ENCODE results near the gene PABPC1L.

The PABPC1L gene

DNA sequence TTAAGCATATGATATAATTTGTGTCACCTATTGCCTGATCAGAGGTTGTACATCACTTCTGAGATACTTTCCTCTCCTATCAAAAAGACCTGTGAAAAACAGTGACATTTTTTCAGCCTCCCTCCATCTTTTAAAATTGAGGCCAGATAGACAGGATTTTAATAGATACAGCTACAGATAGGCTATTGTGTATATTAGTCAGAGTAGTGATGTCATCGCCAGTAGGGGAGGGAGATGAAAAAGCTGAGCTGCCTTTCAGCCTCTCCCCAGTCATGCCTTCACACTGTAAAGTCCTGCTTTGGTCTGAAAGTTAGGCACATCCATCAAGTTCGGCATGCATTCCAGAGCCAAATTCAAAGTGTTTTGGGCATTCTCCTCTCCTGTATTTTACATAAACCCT is 7.9 kb upstream of the PABPC1L start:
- no peak for DNase-seq

DNA sequence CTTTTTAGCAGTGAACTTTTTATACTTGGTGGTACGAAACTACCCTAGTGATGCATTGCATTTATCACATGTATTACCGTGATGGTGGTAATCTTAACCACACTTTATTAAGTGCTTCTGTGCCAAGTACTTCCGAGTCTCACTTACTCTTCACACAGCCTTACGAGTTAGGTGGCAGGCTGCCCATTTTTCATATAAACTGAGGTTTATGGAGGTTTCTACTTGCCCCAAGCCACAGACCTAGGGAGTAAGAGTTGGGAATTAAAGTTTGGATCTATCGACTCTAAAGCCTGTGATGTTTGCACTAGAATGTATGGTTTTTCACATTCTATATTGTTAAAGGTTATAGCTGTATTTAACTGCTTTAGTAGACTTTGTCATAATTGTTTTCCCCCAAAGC is 5.5 kb upstream of the PABPC1L start:
- no peak for DNase-seq

DNA sequence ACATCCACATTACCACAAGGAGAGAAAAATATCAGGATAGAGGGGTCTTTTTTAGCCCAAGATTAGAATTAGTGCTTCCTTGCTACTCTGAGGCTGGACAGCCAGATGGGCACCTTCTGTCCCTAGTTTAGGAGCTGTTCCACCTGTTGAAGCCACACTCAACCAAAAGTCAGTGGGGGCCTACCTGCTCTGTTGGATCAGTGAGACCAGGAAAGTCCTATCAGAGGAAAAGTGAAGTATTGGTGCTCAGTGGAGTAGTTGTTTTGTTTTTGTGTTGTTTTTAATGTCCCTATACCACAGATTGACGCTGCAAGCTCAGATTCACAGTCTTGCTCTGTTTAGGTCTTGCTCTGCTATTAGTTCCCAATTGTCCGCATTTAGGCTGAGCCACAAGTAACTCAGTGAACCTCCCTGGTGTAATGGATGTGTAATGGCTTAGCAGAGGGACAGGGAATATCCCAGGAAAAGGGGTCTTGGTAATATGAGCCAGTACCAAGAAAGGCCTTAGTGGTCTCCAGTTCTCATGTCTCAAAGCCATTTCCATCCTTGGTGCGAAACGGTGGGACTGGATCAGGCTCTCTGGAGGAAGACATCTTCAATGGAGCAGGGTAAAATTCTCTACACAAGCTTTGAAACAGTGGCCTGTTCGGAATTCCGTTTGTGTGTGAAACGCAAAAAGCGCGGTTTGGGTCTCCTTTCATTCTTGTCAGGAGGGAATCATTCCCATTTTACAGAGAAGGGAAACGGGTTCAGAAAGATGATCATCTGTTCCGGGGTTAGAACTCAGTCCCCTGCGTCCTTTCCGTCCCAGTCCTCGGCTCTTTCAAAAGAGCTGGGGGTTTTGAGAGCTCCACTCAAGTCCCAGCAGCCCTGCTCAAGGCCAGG is 631 bp upstream of the PABPC1L start:
- no peak for DNase-seq

DNA sequence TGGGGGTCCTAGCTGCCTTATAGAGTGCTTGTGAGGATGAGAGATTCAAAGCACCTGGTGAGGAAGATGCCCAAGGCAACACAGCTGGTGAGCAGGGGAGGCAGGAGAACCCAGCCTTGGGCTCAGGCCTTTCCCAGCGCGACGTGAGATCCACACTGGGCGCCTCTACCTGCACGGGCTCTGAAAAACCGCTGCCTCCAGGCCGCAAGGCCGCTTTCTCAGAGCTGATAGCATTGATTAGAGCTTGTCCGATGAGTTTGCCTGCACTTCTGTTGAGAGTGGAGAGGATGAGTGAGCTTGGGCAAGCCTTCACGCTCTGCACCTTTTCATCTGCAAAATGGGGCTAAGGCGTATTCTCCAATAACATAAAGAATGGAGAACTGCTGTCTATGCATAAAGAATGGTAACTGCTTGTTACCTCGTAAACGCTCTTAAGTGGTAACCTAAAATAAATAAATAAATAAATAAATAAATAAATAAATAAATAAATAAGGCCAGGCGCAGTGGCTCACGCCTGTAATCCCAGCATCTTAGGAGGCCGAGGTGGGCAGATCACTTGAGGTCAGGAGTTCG is 916 bp downstream of the PABPC1L start:
- no peak for DNase-seq

DNA sequence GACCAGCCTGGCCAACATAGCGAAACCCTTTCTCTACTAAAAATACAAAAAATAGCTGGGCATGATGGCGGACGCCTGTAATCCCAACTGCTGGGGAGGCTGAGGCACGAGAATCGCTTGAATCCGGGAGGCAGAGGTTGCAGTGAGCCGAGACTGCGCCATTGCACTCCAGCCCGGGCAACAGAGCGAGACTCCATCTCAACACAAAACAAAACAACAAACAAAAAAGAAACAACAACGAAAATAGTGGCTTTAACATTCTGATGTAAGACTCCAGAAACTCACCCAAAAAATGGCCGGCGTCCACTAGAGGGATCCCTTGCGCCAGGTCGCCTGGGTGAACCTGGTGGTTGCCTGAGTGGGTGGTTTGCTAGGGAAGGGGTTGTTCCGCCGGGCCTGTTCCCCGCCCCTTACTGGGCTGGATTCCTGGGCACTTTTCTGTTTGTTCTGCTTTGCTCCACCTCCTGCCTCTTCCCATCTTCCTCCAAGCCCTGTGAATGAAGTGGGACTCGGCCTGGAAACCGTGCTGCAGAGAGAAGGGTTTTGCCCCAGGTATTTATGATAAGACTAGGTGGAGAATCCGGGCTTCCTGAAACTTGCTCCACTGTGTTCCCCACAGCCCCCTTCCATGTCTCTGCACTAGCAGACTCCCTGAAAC is 1.5 kb downstream of the PABPC1L start:
- peak; percentile 50 for DNase-seq

DNA sequence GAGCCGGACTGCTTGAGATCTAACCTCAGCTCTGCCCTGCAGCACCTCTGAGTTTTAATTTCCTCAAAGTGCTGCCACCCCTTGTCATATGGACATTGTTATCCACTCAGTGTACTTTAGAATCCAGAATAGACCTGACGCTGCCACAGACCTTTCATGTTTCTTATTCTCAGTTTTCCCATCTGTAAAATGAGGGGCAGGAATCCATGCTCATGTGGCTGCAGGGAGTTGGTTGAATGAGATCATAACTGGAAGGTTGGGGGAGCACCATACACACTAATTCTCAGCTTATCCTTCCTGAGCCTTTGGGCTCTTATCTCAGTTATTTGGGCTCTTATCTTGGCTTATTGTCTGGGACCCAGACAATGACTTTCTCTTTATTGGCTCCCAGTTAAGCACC is 2.3 kb downstream of the PABPC1L start:
- no peak for DNase-seq

DNA sequence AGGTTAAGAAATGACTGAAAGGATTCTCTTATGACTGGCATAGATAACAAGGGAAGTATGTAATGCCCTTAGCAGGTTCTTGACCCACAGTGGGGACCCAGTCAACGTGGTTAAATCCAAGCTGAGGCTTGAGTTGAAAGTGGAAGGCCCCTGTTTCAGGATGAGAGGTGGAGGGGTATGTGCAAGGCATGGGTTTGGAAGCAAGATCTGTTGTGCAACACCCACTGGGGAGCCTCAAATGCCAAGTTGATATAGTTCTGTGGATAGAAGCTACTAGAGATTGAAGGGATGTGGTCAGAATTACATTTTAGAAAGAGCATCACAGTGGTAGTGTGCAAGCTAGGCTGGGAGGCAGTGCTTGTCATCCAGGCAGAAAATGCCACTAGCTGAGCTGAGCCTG is 5.1 kb downstream of the PABPC1L start:
- no peak for DNase-seq

DNA sequence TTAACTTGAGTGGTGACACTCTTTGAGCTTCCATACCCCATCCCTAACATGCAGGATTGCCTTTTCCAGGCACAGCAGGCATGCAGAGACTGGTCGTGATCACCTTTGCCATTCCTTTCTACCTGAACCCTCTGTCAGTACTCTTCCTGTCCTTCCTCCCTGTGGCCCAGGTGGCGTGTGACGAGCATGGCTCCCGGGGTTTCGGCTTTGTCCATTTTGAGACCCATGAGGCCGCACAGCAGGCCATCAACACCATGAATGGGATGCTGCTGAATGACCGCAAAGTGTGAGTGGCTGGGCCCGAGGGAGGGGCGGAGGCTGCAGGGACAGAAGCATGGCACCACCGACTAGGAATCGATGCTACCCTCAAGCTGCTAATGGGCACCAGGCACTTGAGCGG is 6.7 kb downstream of the PABPC1L start:
- no peak for DNase-seq

DNA sequence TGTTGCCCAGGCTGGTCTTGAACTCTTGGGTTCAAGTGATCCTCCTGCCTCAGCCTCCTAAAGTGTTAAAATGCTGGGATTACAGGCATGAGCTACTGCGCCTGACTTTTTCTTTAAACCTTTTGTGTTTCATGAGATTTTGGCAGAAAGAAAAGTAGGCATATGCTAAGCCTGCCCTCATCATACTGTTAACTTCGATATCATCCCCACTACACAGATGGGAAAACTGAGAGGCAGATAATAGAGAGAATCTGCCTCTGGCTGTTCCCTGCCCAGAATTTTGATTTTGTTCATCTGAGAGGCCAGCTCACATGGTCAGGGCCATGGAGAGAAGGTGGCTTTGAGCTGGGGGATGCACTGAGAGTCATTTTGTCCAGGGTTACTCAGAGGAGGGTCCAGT is 7.5 kb downstream of the PABPC1L start:
- DNase-seq, result no peak

DNA sequence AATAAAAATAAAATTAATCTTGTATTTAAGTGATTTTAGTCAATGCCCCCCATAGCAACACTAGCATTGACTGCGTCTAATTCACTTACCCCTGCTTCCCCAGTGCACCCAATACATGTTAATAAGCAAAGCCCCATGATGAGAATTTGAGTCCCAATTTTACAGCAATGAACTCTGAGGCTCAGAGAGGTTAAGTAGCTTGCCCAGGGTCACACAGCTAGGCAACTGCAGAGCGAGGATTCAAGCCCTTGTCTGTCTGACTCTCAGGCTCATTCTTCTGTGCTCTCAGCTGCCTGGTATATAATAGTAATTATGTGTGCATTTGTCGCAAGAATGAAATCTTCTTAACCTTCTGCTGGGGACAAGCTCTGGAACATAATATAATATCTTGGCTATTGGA is 8.5 kb downstream of the PABPC1L start:
- DNase-seq, result no peak

DNA sequence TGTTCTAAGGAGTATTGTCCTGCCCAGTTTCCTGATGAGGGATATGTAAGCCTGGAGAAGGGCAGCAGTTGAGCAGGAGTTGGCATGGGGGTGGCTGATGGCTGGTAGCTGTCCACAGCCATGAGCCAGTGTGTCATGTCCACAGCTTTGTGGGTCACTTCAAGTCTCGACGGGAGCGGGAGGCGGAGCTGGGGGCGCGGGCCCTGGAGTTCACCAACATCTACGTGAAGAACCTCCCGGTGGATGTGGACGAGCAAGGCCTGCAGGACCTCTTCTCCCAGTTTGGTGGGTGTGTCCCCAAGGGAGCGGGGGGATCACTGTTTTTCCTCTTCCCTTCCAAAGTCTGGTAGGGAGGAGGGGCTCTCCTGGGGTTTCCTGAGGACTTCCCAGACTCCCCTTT is 8.9 kb downstream of the PABPC1L start:
- DNase-seq, result no peak

DNA sequence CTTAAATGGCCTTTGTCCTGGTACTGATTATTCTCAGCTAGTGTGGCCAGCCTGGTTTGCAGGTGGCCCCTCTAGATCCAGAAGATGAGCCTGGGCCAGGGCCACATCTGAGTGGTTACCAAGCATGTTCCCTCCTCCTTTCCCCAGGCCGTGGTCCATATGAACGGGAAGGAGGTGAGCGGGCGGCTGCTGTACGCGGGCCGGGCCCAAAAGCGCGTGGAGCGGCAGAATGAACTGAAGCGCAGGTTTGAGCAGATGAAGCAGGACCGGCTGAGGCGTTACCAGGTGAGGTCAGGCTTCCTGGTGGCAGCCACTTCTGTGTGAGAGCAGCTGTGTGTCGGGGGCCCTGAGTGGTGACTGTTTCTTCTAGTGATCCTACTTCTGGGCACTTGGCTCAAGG is 11.6 kb downstream of the PABPC1L start:
- DNase-seq, result no peak

DNA sequence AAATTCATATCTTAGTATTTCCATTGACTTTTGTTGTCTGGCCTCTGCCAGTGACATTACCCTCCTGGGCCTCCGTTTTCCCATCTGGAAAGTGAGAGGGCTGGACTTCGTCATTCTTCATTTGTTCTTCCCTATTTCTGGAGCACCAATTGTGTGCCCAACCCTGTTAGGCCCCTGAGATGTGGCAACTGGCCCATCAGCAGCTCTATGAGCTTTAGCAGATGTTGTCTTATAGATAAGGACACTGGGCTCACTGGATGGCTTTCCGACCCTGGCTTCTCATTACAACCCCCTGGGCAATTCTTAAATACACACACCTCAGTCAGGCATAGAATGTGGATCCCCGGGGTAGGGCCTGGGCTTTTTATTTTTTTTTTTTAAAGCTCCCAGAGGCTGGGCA is 14.7 kb downstream of the PABPC1L start:
- no peak for DNase-seq

DNA sequence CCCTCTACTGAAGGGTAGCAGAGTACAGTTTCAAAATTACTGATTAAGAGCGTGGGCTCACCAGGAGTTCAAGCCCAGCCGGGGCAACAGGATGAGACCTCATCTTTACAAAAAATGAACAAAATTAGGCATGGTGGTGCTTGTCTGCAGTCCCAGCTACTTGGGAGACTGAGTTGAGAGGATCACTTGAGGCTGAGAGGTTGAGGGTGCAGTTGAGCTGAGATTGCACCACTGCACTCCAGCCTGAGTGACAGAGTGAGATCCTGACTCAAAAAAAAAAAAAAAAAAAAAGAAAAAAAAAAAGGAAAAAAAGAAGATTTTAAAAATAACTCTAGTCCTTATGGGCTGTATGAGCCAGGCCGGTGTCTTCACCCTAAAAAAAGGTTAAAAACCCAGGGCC is 18.7 kb downstream of the PABPC1L start:
- no peak for DNase-seq

DNA sequence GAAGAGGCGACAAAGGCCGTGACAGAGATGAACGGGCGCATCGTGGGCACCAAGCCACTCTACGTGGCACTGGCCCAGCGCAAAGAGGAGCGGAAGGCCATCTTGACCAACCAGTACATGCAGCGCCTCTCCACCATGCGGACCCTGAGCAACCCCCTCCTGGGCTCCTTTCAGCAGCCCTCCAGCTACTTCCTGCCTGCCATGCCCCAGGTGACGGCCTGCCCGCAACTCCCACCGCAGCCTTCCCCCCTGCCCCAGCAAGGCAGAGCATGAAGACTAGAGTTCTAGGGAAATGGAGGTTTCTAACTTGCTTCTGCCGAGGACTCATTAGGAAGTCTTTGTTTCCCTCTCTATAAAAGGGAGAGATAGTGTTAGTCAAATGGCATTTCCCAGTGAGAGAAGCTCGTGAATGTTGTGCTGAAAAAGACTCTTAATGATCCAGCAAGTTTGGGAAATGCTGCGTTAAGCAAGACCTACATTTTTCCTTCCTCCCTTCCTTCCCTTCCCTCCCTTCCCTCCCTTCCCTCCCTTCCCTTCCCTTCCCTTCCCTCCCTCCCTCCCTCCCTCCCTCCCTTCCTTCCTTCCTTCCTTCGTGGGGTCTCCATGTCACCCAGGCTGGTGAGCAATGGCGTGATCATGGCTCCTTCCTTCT is 20.8 kb downstream of the PABPC1L start:
- DNase-seq, result no peak

DNA sequence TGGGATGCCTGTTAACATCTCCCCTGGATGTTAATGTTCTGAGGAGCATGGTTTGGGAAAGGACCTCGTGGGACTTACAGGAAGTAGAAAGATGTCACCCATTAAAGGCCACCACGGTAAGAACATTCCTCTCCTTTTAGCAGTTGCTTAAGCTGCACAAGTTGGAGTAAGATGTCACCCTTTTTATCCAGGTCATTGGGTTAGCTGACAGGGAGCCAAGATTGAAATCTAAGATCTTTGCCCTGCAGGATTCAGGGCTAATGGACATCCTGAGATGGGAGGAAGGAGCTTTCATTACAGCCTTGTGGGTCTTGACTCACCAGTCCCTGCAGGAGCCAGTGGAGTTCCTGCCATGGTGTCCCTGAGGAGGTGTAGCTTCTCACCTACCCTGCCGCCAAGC is 22.1 kb downstream of the PABPC1L start:
- DNase-seq, result no peak

DNA sequence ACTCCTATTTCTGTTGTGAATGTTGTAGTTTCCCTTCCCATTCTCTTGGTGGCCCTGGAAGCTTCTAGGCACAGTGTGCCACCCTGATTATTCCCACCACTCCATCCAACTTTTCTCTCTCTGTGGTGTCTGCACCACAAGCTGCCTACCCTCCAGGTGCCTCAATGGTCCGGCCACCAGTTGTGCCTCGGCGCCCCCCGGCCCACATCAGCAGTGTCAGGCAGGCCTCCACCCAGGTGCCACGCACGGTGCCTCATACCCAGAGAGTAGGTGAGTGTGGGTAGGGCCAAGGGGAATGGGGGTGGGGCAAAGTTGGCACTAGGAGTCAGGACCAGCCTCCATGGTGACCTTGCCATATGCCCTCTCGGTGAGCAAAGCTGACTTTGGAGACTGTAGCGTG is 23.1 kb downstream of the PABPC1L start:
- DNase-seq, result no peak

DNA sequence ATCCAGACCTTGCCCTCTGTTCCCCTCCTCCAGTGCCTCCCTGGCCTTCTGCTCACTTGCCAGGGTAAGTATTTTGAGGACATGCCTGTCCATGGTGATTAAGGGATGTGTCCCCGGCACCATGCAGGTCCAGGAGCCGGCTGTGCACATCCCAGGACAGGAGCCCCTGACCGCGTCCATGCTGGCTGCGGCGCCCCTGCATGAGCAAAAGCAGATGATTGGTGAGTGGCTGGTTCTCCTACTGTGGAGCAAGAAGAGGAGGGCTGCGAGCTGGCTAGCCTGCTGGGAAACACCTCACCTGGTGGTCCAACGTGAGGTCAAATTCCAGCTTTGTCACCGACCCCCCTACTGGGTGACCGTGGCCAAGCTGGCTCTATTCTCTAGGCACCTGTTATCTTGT is 26.6 kb downstream of the PABPC1L start:
- no peak for DNase-seq

DNA sequence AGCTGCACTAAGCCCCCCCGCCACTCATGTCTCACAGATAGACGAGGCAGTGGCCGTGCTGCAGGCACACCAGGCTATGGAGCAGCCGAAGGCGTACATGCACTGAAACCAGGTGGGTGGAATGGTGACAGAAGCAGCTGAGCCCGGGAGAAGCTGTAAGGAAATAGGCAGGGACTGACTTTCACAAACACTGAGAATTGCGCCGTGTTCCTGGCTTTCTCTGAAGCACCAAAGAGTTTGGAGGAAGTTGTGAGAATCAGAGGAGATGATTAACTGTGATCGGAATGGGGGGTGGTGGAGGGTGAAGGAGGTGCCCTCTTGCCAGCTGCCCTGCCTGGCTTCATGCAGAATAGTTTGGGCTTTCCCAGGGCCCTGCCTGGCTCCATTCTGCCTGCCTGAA is 28.8 kb downstream of the PABPC1L start:
- no peak for DNase-seq

DNA sequence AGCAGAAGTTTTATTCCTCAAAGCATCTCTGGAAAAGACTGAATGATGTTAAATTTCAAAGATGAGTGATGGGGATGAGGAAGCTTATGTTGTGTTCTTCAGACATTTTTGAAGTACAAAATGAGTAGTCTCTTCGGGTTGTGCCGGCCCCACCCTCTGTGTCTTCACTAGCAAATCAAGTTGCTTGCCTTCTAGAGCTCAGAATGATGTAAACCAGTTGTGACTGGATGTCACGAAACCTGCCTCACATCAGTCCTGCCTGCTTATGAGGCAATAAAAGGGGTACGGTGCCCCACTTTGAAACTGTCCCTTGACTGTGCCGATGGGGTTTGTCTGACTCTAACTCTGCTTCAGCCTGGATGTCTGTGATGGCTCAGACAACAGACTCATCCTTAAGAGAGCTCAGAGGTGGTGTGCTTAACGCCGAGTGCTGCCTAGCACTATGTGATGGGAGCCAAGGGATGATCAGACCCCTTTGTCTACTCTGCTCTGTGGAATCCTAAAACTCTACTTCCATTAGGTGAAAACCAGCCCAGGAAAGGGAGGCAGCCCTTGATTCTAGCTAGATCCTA is 31.3 kb downstream of the PABPC1L start:
- DNase-seq, result no peak

DNA sequence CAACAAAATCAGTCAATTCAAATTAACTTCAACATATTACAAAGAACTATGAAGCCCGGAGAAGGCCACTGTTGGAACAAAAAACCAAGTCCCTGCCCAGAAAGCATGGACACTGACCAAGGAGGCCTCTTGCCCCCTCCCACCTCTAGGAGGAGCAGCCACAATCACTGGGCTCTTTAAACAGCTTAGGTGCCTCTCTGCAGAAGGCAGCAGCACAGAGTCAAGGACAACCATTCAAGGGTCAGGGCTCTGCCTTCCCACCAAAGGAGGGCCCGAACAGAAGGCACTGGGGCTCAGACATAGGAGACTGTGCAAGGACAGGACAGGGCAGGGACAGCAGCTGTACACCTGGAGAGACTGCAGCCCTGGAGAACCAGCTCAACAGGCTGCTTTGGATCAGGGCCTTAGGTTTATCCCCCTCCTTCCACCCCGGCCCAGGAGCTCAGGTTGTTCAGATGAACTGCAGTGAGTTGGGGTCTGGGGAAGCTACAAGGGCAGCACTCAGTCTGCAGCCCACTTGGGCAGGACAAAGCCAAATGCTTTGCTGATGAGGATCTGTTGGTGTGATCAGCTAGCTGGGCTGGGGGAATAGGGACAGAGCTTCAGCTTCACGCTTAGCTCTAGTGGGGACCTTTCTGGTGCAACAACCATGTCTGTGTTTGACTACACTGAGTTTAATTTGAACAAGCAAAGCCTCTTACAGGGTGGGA is 32.6 kb downstream of the PABPC1L start:
- DNase-seq, result no peak

DNA sequence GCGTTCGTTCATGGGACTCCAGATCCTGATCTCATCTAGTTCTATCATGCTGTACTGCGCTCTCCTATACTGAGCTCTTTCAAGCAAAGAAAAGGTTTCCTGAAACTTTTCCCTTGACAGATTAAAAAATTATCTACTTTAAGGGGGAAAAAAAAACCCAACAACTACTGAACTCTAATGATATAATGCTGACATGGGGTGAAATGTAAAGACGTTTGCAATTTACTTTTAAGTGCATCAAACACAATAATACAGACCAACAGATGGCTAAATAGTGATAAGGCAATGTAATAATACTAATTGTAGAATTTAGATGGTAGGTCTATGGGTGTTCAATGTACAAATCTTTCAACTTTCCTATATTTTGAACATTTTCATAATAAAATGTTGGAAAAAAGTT is 34.0 kb downstream of the PABPC1L start:
- no peak for DNase-seq

DNA sequence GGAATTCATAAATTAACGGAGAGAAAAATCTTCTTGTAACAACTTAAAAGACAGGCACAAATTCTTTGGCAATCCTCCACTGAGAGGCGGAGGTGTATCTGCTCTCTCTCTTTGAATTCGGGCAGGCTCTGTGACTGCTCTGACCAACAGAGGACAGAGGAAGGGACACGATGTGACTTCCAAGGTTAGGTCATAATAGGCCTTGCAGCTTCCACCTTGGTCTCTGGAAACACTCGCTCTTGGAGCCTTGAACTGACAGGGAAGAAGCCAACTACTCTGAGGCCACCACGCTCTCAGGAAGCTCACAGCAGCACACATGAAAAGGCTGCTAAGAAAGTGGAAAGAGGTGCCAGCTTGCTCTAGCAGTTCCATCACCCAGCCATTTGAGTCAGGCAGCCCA is 35.4 kb downstream of the PABPC1L start:
- DNase-seq, result no peak
